ENCODE data around the gene OR10A4. TPM values are rescaled to one million over a fixed set of nuclear protein-coding genes. Genes with fewer than 3 reads are reported as not detected.

The OR10A4 gene
- total and polyA plus RNA-seq, 2 donors (not counting 3 experiments of a cell fraction or from before 2014, with no cell fraction given) = not detected

DNA sequence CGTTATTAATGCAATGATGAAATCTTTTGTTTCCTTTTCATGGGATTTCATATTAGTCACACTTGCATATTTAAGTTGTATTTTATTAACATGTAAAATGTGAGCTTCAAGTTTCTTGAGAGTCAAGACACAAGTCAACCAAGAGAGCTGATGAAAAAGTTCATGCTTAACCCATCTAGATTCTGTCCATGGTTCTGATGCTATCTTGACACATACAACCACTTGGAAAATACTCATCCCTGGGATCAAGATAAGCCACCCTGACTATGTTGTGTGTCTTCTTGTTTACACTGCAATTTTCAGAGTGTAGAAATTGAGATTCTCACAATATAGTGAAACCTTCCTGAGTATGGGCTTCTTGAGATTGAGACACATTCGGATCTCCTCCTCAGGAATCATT lies 664 bp upstream of the OR10A4 start:
- dilution Hi-C loops (cut with MboI; ENCODE audit: extremely low pct_ligation_motif_present, low sequenced_read_pairs) = no loop called here

More for the DNA sequence above, 664 bp upstream of the OR10A4 start:
- H3K4me1 ChIP-seq (ENCODE audit: control insufficient read depth, extremely low read depth, insufficient read depth, low read length) = no peaks in the 10 kb centered on the region
- H3K9me3 ChIP-seq (replicated peaks; ENCODE audit: control insufficient read depth, insufficient read depth, low read length) = no peaks in the 10 kb centered on the region
- H3K9me1 ChIP-seq (replicated peaks; ENCODE audit: control insufficient read depth, extremely low read depth, insufficient read depth, low read length) = no peaks in the 10 kb centered on the region
- BruUV-seq (replicated peaks) = no TSS peak
- no peak overlapping the region for H2AFZ ChIP-seq (ENCODE audit: low read depth, low read length)
- no peak overlapping the region for H3K4me2 ChIP-seq (ENCODE audit: insufficient read depth, low read length)
- CTCF ChIA-PET = interaction anchor here (1.1 to 1.2 kb wide), 2 partner anchors 18 to 20 kb away, joined by 3 read pairs; no protein-coding TSS in a partner anchor
- H3K79me2 ChIP-seq (ENCODE audit: control insufficient read depth, insufficient read depth, low read length) = no peaks in the 10 kb centered on the region
- no peak overlapping the region for H3K9ac ChIP-seq (replicated peaks; ENCODE audit: extremely low read depth, insufficient read depth, low read length)
- no peak overlapping the region for H3K4me3 ChIP-seq (replicated peaks in 1 of 3; ENCODE audit: insufficient read depth in 1 of 3, low read depth in 1 of 3, low read length in 3 of 3)
- FAIRE-seq = no peak
- POLR2A ChIA-PET = no interaction called here
- H3K27me3 ChIP-seq (ENCODE audit: control insufficient read depth in 2 of 2, insufficient read depth in 2 of 2, low read length in 2 of 2) = peaks cover 0 to 3% of the 10 kb centered on the region in 2 experiments
- H4K20me1 ChIP-seq (replicated peaks; ENCODE audit: control insufficient read depth, extremely low read depth, insufficient read depth, low read length) = no peaks in the 10 kb centered on the region
- H3K27ac ChIP-seq (ENCODE audit: insufficient read depth, low read depth, low read length) = no peak overlapping the region
- no peak for DNase-seq (ENCODE audit: low read depth, low spot score)
- no peak for TF ChIP-seq EZH2 (IDR thresholded peaks at IDR 0.05; ENCODE audit: borderline replicate concordance, low read depth, low read length, severe bottlenecking)
- no peak for TF ChIP-seq POLR2AphosphoS5 (IDR thresholded peaks at IDR 0.05; ENCODE audit: insufficient read depth, low read depth, low read length)
- TF ChIP-seq, protein P1, sequence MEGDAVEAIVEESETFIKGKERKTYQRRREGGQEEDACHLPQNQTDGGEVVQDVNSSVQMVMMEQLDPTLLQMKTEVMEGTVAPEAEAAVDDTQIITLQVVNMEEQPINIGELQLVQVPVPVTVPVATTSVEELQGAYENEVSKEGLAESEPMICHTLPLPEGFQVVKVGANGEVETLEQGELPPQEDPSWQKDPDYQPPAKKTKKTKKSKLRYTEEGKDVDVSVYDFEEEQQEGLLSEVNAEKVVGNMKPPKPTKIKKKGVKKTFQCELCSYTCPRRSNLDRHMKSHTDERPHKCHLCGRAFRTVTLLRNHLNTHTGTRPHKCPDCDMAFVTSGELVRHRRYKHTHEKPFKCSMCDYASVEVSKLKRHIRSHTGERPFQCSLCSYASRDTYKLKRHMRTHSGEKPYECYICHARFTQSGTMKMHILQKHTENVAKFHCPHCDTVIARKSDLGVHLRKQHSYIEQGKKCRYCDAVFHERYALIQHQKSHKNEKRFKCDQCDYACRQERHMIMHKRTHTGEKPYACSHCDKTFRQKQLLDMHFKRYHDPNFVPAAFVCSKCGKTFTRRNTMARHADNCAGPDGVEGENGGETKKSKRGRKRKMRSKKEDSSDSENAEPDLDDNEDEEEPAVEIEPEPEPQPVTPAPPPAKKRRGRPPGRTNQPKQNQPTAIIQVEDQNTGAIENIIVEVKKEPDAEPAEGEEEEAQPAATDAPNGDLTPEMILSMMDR (IDR thresholded peaks at IDR 0.05; ENCODE audit: extremely low read depth in 1 of 2, insufficient read depth in 1 of 2, low read depth in 1 of 2, low read length in 2 of 2) = no peak
- no peak for TF ChIP-seq GATA2 (IDR thresholded peaks at IDR 0.05; ENCODE audit: insufficient read depth, insufficient read length, low read depth, low read length)
- TF ChIP-seq JUN (IDR thresholded peaks at IDR 0.05; ENCODE audit: borderline replicate concordance, insufficient read depth, insufficient read length, low read depth) = no peak
- TF ChIP-seq, protein P2, sequence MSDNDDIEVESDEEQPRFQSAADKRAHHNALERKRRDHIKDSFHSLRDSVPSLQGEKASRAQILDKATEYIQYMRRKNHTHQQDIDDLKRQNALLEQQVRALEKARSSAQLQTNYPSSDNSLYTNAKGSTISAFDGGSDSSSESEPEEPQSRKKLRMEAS (IDR thresholded peaks at IDR 0.05; ENCODE audit: insufficient read depth, insufficient read length) = no peak
- no peak for TF ChIP-seq FOS (IDR thresholded peaks at IDR 0.05; ENCODE audit: borderline replicate concordance, insufficient read depth, low read length)
- no peak for TF ChIP-seq MYC (IDR thresholded peaks at IDR 0.05; ENCODE audit: low read depth, low read length)
- no peak for TF ChIP-seq POLR2A (IDR thresholded peaks at IDR 0.05; ENCODE audit: low read depth, low read length)
- H3K36me3 ChIP-seq (ENCODE audit: control insufficient read depth in 2 of 2, extremely low read depth in 1 of 2, insufficient read depth in 2 of 2, low read length in 2 of 2) = no peaks in the 10 kb centered on the region
- intact Hi-C loops (cut with micrococcal nuclease) = no loop called here
